GM21576 (cell line): ENCODE measurements around the gene P2RY1.
A peak's percentile ranks its signal among the peaks of the same experiment; 100 is the strongest.

Experiments used
- ATAC-seq: cut with Tn5 transposase; IDR thresholded peaks from one replicate; pipeline ENCODE4 v1.9.1; 2021; ENCODE audit warnings: mild to moderate bottlenecking, moderate library complexity; ENCODE audit not compliant: unreplicated experiment

P2RY1 gene

GRCh38 chr3:152834776-152835600, at the start of gene P2RY1:
P2RY1 (plus strand) TSS chr3:152835131; CDS start chr3:152835783, 652 bp downstream.
- ATAC-seq: peak; percentile 82

DNA sequence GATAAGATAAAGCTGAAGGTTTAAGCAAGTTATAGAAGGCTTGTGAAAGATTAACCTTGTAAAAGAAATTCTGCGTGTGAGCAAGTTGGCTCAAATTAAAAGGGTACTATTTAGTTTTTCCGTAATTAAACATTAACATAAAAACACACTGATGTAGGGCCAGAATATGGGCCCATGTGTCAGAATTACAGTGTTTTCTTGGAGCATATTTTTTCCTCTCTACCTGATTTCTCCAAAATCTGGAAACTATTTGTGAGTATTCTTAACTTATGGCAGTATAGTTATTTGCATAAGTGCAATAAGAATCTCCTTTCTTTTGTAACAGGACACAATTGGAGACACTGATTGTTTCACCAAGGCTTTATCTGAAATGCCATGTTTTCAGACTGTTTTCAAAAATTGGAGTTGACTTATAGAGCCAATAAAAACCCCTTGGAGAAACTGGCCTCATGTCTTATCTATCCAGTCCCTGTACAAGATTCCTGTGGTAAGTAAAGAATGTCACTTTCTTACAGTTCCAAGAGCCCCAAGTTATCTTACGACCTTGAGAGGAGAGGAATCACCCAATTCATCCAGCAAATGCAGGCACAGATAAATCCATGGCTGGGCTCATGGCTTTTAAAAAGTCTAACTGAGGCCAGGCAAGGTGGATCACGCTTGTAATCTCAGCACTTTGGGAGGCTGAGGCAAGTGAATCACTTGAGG, 47.8 kb upstream of the P2RY1 start:
- no peak for ATAC-seq

DNA sequence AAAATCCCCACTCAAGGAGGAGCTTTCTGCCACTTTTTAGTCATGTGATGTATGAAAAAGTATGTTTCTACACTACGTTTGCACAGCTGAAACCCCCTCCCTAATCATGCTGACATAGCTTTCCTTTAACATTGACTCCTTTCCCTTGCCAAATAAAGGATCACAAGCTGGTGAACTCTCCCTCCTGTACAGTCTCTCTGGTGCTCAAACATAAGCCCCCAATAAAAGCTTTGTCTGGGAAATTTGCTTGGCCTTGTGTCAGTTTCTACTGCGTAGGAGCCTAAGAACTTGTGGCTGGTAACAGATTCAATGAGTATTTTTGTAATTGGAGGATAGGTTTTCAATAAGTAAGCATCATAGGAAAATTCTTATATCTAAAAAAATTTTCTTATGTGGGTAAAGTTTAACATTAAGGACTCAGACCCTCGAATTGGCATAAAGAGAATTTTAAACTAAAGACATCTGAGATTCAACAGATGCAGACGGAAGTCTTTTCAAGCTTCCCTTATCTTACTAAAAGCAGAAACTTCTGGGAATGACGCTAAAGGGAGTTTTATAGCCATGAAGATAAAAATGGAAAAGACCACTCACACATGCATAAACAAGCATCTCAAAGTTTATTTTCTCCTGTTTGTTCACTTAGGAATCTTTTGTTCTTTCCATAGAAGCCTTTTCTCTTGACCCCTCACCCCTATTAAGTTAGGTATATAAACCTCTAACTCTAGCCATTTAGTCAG, 44.1 kb upstream of the P2RY1 start:
- no peak for ATAC-seq

DNA sequence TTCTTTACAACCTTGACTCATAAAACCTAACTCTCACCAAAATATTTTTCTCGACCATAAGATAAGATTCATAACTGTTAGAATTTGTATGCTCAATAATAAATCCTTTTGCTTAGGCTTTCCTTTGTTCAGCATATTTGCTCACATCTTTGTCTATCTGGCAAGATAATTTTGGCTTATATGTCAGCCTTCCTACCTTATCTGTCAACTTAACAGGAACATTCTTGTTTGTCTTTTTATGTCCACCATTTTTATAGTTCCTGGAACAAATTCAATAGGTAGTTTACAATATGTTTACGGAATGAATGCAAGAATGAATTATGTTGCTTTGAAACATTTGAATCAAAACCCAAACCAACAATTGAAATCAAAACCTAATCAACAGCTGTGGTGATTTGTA, 41.0 kb upstream of the P2RY1 start:
- ATAC-seq: no peak

- no peak for ATAC-seq
Observed at GRCh38 chr3:152797751-152798432, 37.0 kb upstream of the P2RY1 start.

DNA sequence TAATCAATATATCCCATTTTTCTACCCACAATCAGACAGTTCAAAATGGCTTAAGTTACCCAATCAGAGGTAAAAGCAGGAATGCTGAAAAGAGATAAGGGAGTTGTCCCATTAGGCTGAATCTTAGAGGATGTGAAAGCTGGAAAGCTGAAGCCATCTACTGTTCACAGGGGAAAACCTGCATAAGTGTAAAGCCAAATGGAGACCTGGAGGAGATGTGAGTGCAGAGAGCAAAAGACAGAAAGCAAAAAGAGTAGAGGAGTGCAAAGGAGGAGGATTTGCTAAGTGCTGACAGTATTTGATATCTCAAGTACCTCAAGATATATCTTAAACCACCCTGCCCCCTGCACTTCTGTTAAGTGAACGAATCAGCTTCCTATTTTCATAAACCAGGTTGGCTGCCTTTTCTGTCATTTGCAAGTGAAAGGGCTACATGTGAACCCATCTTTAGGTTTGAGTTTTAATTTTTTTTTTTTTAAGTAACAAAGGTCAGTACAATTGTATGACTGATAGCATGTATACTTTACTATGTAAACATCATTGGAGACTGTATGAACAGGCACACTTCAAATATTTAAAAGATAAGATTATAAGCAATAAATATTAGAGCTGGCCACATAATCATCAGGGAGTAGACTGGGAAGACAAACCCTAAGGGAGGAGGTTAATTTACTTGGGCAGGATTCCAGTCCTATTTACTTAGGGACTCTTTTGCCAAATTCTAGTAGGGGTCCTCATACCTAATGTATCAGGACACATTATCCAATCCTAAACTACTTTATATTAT, 22.8 kb upstream of the P2RY1 start:
- ATAC-seq: no peak

GRCh38 chr3:152817400-152817799, 17.5 kb upstream of the P2RY1 start:
- ATAC-seq: no peak

- no peak for ATAC-seq
Observed at GRCh38 chr3:152818027-152818426, 16.9 kb upstream of the P2RY1 start.

GRCh38 chr3:152823173-152823572, 11.8 kb upstream of the P2RY1 start:
- no peak for ATAC-seq

DNA sequence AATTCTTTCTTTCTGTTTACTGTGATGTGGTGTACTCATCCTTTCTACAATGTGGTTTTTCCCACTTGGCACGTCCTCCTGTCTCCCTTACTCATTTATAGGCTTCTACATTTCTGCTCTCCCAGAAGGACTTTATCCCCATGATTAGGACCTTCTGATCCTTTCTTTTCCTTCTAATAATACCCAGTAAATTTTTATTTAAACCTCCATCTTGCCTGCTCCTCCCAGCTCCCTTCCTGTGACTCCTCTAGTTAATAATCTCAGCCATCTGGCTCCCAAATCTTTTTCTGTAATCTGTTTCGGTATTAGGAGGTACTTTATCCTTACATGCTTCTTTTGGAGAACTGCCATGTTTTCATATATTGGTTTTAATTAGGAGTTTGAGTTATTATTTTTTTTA, 11.2 kb upstream of the P2RY1 start:
- no peak for ATAC-seq

GRCh38 chr3:152825566-152825965, 9.4 kb upstream of the P2RY1 start:
- ATAC-seq: no peak

- ATAC-seq: no peak
Observed at GRCh38 chr3:152826476-152826875, 8.5 kb upstream of the P2RY1 start.

- ATAC-seq: no peak
Observed at GRCh38 chr3:152827313-152827712, 7.6 kb upstream of the P2RY1 start.

GRCh38 chr3:152828075-152828840, 6.7 kb upstream of the P2RY1 start:
- ATAC-seq: no peak

GRCh38 chr3:152830245-152830644, 4.7 kb upstream of the P2RY1 start:
- no peak for ATAC-seq

- ATAC-seq: no peak
Observed at GRCh38 chr3:152832046-152832445, 2.9 kb upstream of the P2RY1 start.

GRCh38 chr3:152833089-152833488, 1.8 kb upstream of the P2RY1 start:
- ATAC-seq: no peak

DNA sequence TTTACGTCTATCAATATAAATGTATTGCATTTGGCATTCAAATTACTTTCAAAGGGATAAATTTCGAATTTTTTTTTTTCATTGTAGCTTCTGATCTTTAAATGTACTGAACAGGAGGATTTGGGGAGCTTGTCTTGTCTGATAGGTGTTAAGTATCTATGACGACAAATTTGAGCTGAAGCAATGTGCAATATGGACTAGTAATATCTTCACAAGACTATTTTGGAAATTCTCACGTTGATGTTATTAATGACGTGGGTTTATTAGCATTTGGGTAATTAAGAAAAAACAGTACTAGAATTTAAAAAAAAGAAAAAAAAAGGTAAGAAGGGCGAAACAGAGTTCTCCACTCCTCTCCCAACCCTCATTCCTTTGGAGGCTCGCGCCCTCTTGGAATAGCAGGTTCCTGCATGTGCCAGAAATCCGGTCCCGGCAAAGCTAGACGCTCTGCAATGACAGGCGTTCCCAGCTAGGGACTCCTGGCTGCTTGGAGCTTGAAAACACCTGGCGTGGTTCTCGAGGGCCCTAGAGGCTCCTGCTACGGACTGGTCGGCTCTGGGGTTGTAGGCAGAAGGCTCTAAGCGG, 648 bp upstream of the P2RY1 start:
- ATAC-seq: no peak

DNA sequence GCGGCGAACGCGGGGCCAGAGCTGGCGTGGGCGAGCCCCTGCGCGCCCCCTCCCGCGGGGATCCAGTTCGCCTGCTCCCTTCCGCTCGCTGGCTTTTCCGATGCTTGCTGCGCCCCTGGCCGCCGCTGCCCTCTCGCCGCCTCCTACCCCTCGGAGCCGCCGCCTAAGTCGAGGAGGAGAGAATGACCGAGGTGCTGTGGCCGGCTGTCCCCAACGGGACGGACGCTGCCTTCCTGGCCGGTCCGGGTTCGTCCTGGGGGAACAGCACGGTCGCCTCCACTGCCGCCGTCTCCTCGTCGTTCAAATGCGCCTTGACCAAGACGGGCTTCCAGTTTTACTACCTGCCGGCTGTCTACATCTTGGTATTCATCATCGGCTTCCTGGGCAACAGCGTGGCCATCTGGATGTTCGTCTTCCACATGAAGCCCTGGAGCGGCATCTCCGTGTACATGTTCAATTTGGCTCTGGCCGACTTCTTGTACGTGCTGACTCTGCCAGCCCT, 721 bp downstream of the P2RY1 start:
- no peak for ATAC-seq
